Peyer's patch (tissue), 4 donors: ENCODE results near the gene AKAP1.

ENCODE experiments used
- CTCF ChIP-seq, 6 experiments: fragments of 450-650 bp in 4 of 6; fragments of 200-600 bp in 2 of 6; sonication (generic) in 1 of 6; IDR thresholded peaks; one replicate each; pipeline ENCODE4 v1.5.1; 2017 to 2019; ENCODE audit warnings: antibody characterized with exemption in 6 of 6, mild to moderate bottlenecking in 3 of 6, moderate library complexity in 1 of 6
- POLR2A ChIP-seq, 2 donors: fragments of 450-650 bp; IDR thresholded peaks; one replicate each; pipeline ENCODE4 v1.5.1; 2017; ENCODE audit warnings: antibody characterized with exemption in 2 of 2, mild to moderate bottlenecking in 2 of 2, moderate library complexity in 2 of 2

GRCh38 chr17:57051886-57052361 lies 33.1 kb upstream of the AKAP1 start:
- TF ChIP-seq CTCF (IDR thresholded peaks at IDR 0.05) (no peak), POLR2A (IDR thresholded peaks at IDR 0.05) (no peak)
